HCT116 (cell line): ENCODE data around the gene UBE2O. TPM values are rescaled to one million over a fixed set of nuclear protein-coding genes. Genes with fewer than 3 reads are reported as not detected.

Experiments used
- ATAC-seq: fragments of 200-7000 bp; cut with Tn5 transposase; 2 replicates; pipeline ENCODE4 v1.9.1; 2020; ENCODE audit warnings: mild to moderate bottlenecking, moderate library complexity
- BruUV-seq: library from RNA; stranded (reverse); fragments of 400-500 nt; replicated peaks from 2 replicates; lab custom pipeline; 2021; lab: Mats Ljungman, UMichigan
- CTCF ChIA-PET: fragments of 300-600 bp; sonication (Branson Sonifier 250); formaldehyde crosslinking; loops from one replicate; lab custom pipeline; 2021; ENCODE audit warnings: antibody characterized with exemption; lab: Charles Lee
- POLR2A ChIA-PET: fragments of 300-600, 350-600 bp; sonication (Branson Sonifier 250); formaldehyde crosslinking; loops from one replicate; lab custom pipeline; 2021; ENCODE audit warnings: antibody characterized with exemption; lab: Charles Lee
- RAD21 ChIA-PET, 2 experiments: fragments of 300-600 bp; sonication (Branson Sonifier 250); formaldehyde crosslinking; loops; one replicate each; lab custom pipeline; 2023; ENCODE audit warnings: low total read pairs in 2 of 2; ENCODE audit not compliant: uncharacterized antibody in 2 of 2, unreplicated experiment in 2 of 2, low non-redundant PET in 1 of 2; lab: Charles Lee
- DNase-seq: peaks from one replicate; pipeline ENCODE4 v3.0.0-alpha.2; 2010; ENCODE audit warnings: low read depth, low spot score
- H2AFZ ChIP-seq: fragments of 200-600 bp; shearing (Covaris generic), sonication (generic); 2 replicates; pipeline ENCODE4 v1.6.1; 2017; ENCODE audit warnings: low read depth, mixed run types, mixed read lengths, antibody characterized with exemption, low read length; ENCODE audit not compliant: poor library complexity, severe bottlenecking
- H3K27ac ChIP-seq: 2 replicates; pipeline ENCODE4 v1.5.1; 2012; ENCODE audit warnings: low read depth, low read length
- H3K27me3 ChIP-seq: fragments of 200-600 bp; sonication (generic); 2 replicates; pipeline ENCODE4 v1.6.1; 2016; ENCODE audit warnings: mixed run types, low read length, mixed read lengths; ENCODE audit not compliant: insufficient read depth
- H3K36me3 ChIP-seq, 2 experiments: fragments of 200-500 bp in 1 of 2; fragments of 200-600 bp in 1 of 2; sonication (Bioruptor generic) in 1 of 2; sonication (generic) in 1 of 2; 2 replicates each; pipeline versions ENCODE4 v1.5.1 to v1.6.1; 2014 to 2016; ENCODE audit warnings: low read length in 2 of 2, inconsistent platforms in 1 of 2, mixed read lengths in 1 of 2, mixed run types in 1 of 2; ENCODE audit not compliant: insufficient read depth in 2 of 2, control insufficient read depth in 1 of 2
- H3K4me1 ChIP-seq, 2 experiments: fragments of 200-600 bp in 1 of 2; sonication (generic) in 1 of 2; 2 replicates each; pipeline versions ENCODE4 v1.5.1 to v1.6.1; 2012 to 2017; ENCODE audit warnings: low read length in 2 of 2, inconsistent platforms in 1 of 2, mild to moderate bottlenecking in 1 of 2, mixed read lengths in 1 of 2, mixed run types in 1 of 2, moderate library complexity in 1 of 2; ENCODE audit not compliant: insufficient read depth in 2 of 2, control insufficient read depth in 1 of 2
- H3K4me2 ChIP-seq: fragments of 200-600 bp; sonication (generic); 2 replicates; pipeline ENCODE4 v1.6.1; 2017; ENCODE audit warnings: mixed run types, low read length, mixed read lengths
- H3K4me3 ChIP-seq, 2 experiments: fragments of 200-600 bp in 1 of 2; sonication (generic) in 1 of 2; replicated peaks in 1 of 2; 2 replicates each; pipeline ENCODE4 v1.5.1; 2011 to 2016; ENCODE audit warnings: low read length in 2 of 2, control low read depth in 1 of 2, low read depth in 1 of 2, mild to moderate bottlenecking in 1 of 2, mixed read lengths in 1 of 2, mixed run types in 1 of 2
- H3K79me2 ChIP-seq: fragments of 200-600 bp; sonication (generic); 2 replicates; pipeline ENCODE4 v1.6.1; 2017; ENCODE audit warnings: mild to moderate bottlenecking, mixed run types, low read length, moderate library complexity, mixed read lengths; ENCODE audit not compliant: insufficient read depth
- H3K9ac ChIP-seq: fragments of 200-600 bp; sonication (generic); 2 replicates; pipeline ENCODE4 v1.6.1; 2016; ENCODE audit warnings: low read length, mixed read lengths
- H3K9me2 ChIP-seq: fragments of 200-600 bp; sonication (generic), shearing (Covaris generic); 2 replicates; pipeline ENCODE4 v1.6.1; 2017; ENCODE audit warnings: mixed run types, mild to moderate bottlenecking, moderate library complexity; ENCODE audit not compliant: insufficient read depth
- H3K9me3 ChIP-seq, 2 experiments: fragments of 200-500 bp in 1 of 2; fragments of 200-600 bp in 1 of 2; sonication (Bioruptor generic) in 1 of 2; sonication (generic) in 1 of 2; 2 replicates each; pipeline ENCODE4 v1.6.1; 2014 to 2017; ENCODE audit warnings: low read length in 2 of 2, mixed read lengths in 2 of 2, inconsistent platforms in 1 of 2, low read depth in 1 of 2, mild to moderate bottlenecking in 1 of 2, mixed run types in 1 of 2, moderate library complexity in 1 of 2; ENCODE audit not compliant: control insufficient read depth in 1 of 2, insufficient read depth in 1 of 2
- H4K20me1 ChIP-seq: fragments of 200-600 bp; sonication (generic), shearing (Covaris generic); 2 replicates; pipeline ENCODE4 v1.6.1; 2017; ENCODE audit warnings: mixed run types, mild to moderate bottlenecking, moderate library complexity; ENCODE audit not compliant: insufficient read depth
- CBX3 ChIP-seq: IDR thresholded peaks from 2 replicates; pipeline ENCODE4 v1.6.1; 2012; ENCODE audit warnings: low read depth
- EGR1 ChIP-seq: IDR thresholded peaks from 2 replicates; pipeline ENCODE4 v1.6.1; 2012; ENCODE audit warnings: low read depth
- ELF1 ChIP-seq: IDR thresholded peaks from 2 replicates; pipeline ENCODE4 v1.6.1; 2012; ENCODE audit warnings: low read depth, borderline replicate concordance
- EZH2phosphoT487 ChIP-seq: fragments of 200-600 bp; IDR thresholded peaks from 2 replicates; pipeline ENCODE4 v1.6.1; 2018; ENCODE audit warnings: antibody characterized with exemption, borderline replicate concordance
- JUND ChIP-seq: IDR thresholded peaks from 2 replicates; pipeline ENCODE4 v1.6.1; 2012
- POLR2A ChIP-seq: IDR thresholded peaks from 2 replicates; pipeline ENCODE4 v1.7.0; 2011; ENCODE audit warnings: borderline replicate concordance; ENCODE audit not compliant: insufficient read depth, insufficient read length; ENCODE audit errors: extremely low read depth
- POLR2AphosphoS5 ChIP-seq: IDR thresholded peaks from 2 replicates; pipeline ENCODE4 v1.6.1; 2011; ENCODE audit warnings: mild to moderate bottlenecking, low read depth, low read length, moderate library complexity
- RAD21 ChIP-seq: IDR thresholded peaks from 2 replicates; pipeline ENCODE4 v1.6.1; 2012; ENCODE audit warnings: low read depth, mild to moderate bottlenecking
- ZFX ChIP-seq: fragments of 450-650 bp; IDR thresholded peaks from 2 replicates; pipeline ENCODE4 v1.6.1; 2017
- ZNF274 ChIP-seq: fragments of 200-500 bp; sonication (Bioruptor generic); IDR thresholded peaks from 2 replicates; pipeline ENCODE4 v1.6.1; 2014; ENCODE audit warnings: mild to moderate bottlenecking, low read depth, low read length, inconsistent platforms
- intact Hi-C: fragments of 100-400 bp; cut with micrococcal nuclease; formaldehyde crosslinking; loops from 2 replicates; pipeline ENCODE4 v1.10.0; 2022
- total RNA-seq: library from RNA; stranded (reverse); gene quantifications from one replicate; pipeline ENCODE4 v1.2.1, GENCODE V29; 2021; ENCODE audit not compliant: unreplicated experiment
- TF ChIP-seq, protein P1 (sequence below), 3 experiments: fragments of 200-600 bp in 1 of 3; sonication (generic) in 1 of 3; IDR thresholded peaks in 2 of 3; conservative IDR thresholded peaks in 1 of 3; 2 replicates each; pipeline ENCODE4 v1.5.1; 2012 to 2017; ENCODE audit warnings: low read depth in 2 of 3, low read length in 2 of 3, antibody characterized with exemption in 1 of 3, borderline replicate concordance in 1 of 3, control low read depth in 1 of 3, mild to moderate bottlenecking in 1 of 3, mixed read lengths in 1 of 3, mixed run types in 1 of 3, moderate library complexity in 1 of 3; ENCODE audit not compliant: insufficient read depth in 1 of 3
- TF ChIP-seq, protein P2 (sequence below): IDR thresholded peaks from 2 replicates; pipeline ENCODE4 v1.6.1; 2012

The UBE2O gene
- total RNA-seq, 1 experiment from 2014 or later: 59.1 TPM

DNA sequence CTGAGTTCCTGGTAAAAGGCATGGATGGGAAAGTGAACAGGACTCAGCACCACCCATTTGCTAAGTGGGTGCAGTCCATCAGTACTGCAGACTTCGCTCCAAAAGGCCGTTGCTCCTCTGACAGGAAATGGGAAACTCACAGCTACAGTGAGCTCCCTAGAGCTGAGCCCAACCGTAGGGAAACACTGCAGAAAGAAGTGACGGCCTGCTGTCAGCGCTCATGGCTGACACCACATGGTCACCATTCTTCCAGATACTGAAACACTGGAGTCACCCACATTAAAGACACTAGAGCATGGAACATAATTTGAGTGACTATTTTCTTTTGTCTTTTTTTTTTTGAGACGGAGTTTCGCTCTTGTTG is 31.9 kb downstream of the UBE2O start:
- no peak for DNase-seq
- ATAC-seq: no peak
- peaks cover 0 to 4% of the 10 kb centered on the region in 2 experiments; a peak in 1 of 4 replicates for H3K4me1 ChIP-seq
- no peak for TF ChIP-seq EZH2phosphoT487
- no peak for TF ChIP-seq ZFX
- no peak for TF ChIP-seq JUND
- TF ChIP-seq POLR2AphosphoS5: no peak
- TF ChIP-seq, protein P1, sequence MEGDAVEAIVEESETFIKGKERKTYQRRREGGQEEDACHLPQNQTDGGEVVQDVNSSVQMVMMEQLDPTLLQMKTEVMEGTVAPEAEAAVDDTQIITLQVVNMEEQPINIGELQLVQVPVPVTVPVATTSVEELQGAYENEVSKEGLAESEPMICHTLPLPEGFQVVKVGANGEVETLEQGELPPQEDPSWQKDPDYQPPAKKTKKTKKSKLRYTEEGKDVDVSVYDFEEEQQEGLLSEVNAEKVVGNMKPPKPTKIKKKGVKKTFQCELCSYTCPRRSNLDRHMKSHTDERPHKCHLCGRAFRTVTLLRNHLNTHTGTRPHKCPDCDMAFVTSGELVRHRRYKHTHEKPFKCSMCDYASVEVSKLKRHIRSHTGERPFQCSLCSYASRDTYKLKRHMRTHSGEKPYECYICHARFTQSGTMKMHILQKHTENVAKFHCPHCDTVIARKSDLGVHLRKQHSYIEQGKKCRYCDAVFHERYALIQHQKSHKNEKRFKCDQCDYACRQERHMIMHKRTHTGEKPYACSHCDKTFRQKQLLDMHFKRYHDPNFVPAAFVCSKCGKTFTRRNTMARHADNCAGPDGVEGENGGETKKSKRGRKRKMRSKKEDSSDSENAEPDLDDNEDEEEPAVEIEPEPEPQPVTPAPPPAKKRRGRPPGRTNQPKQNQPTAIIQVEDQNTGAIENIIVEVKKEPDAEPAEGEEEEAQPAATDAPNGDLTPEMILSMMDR (IDR thresholded peaks at IDR 0.05 in 2 of 3, conservative IDR thresholded peaks at IDR 0.05 in 1 of 3; ENCODE audit: borderline replicate concordance in 1 of 3, insufficient read depth in 1 of 3, low read depth in 2 of 3, low read length in 2 of 3): no peak
- TF ChIP-seq, protein P2, sequence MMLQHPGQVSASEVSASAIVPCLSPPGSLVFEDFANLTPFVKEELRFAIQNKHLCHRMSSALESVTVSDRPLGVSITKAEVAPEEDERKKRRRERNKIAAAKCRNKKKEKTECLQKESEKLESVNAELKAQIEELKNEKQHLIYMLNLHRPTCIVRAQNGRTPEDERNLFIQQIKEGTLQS: no peak
- TF ChIP-seq POLR2A: no peak
- no peak for TF ChIP-seq RAD21
- TF ChIP-seq EGR1: no peak
- no peak for TF ChIP-seq ELF1
- TF ChIP-seq CBX3: no peak
- no peak for TF ChIP-seq ZNF274
- TF ChIP-seq, all 23 proteins: peak for 0
- Histone ChIP-seq H3K27ac (no peak overlapping the region), H3K4me3 (no peak overlapping the region), H3K9me2 (no peaks in the 10 kb centered on the region), H3K9me3 (no peaks in the 10 kb centered on the region), H2AFZ (no peak overlapping the region), H3K79me2 (peaks cover 88% of the 10 kb centered on the region), H3K36me3 (peaks cover 0 to 4% of the 10 kb centered on the region in 2 experiments; a peak in 1 of 4 replicates), H3K4me2 (no peak overlapping the region), H4K20me1 (peaks cover 4% of the 10 kb centered on the region; the same call in 1 of the 2 replicates), H3K27me3 (no peaks in the 10 kb centered on the region), H3K9ac (no peak overlapping the region)
- POLR2A ChIA-PET: no interaction called here
- CTCF ChIA-PET: no interaction called here
- BruUV-seq: no TSS peak
- intact Hi-C loops: no loop called here
- RAD21 ChIA-PET: no interaction called here
